Neuronal stem cell (in vitro differentiated cells): ENCODE results near the gene ENTHD1. TPM values are rescaled to one million over a fixed set of nuclear protein-coding genes. Genes with fewer than 3 reads are reported as not detected.

Experiments used
- DNase-seq: peaks from one replicate; pipeline ENCODE4 v3.0.0-alpha.2; 2013; ENCODE audit warnings: low spot score
- H2AFZ ChIP-seq: one replicate; pipeline ENCODE4 v1.6.1; 2013; ENCODE audit warnings: mild to moderate bottlenecking, low read length, inconsistent platforms
- H2AK5ac ChIP-seq: 2 replicates; pipeline ENCODE4 v1.6.1; 2013; ENCODE audit warnings: low read depth, mild to moderate bottlenecking, inconsistent platforms, low read length, moderate library complexity, mixed read lengths
- H2BK120ac ChIP-seq: 2 replicates; pipeline ENCODE4 v1.6.1; 2013; ENCODE audit warnings: low read depth, mild to moderate bottlenecking, inconsistent platforms, low read length, moderate library complexity, mixed read lengths
- H2BK12ac ChIP-seq: one replicate; pipeline ENCODE4 v1.6.1; 2013; ENCODE audit warnings: low read length, inconsistent platforms
- H2BK15ac ChIP-seq: 2 replicates; pipeline ENCODE4 v1.6.1; 2013; ENCODE audit warnings: mild to moderate bottlenecking, low read length, inconsistent platforms, mixed read lengths
- H2BK5ac ChIP-seq: one replicate; pipeline ENCODE4 v1.6.1; 2013; ENCODE audit warnings: inconsistent platforms, mild to moderate bottlenecking, low read length, moderate library complexity
- H3K14ac ChIP-seq: one replicate; pipeline ENCODE4 v1.6.1; 2013; ENCODE audit warnings: low read length, inconsistent platforms
- H3K18ac ChIP-seq: 2 replicates; pipeline ENCODE4 v1.6.1; 2013; ENCODE audit warnings: low read length, inconsistent platforms
- H3K23ac ChIP-seq: 2 replicates; pipeline ENCODE4 v1.6.1; 2013; ENCODE audit warnings: low read depth, mild to moderate bottlenecking, mixed read lengths, low read length, inconsistent platforms; ENCODE audit not compliant: poor library complexity
- H3K27ac ChIP-seq: replicated peaks from 3 replicates; pipeline ENCODE4 v1.5.1; 2013; ENCODE audit warnings: low read length, inconsistent platforms
- H3K27me3 ChIP-seq, 3 experiments: 2 replicates each; pipeline ENCODE4 v1.6.1; 2013; ENCODE audit warnings: low read length in 3 of 3, mild to moderate bottlenecking in 2 of 3, inconsistent platforms in 1 of 3, low read depth in 1 of 3, mixed read lengths in 1 of 3, moderate library complexity in 1 of 3; ENCODE audit not compliant: control insufficient read depth in 3 of 3, insufficient read depth in 3 of 3
- H3K36me3 ChIP-seq, 2 donors: replicated peaks in 1 of 2; 2 replicates each; pipeline ENCODE4 v1.6.1; 2013; ENCODE audit warnings: low read length in 2 of 2; ENCODE audit not compliant: control insufficient read depth in 2 of 2, insufficient read depth in 2 of 2
- H3K4ac ChIP-seq: 2 replicates; pipeline ENCODE4 v1.6.1; 2013; ENCODE audit warnings: inconsistent platforms, mild to moderate bottlenecking, low read length, moderate library complexity
- H3K4me1 ChIP-seq, 2 donors: 1 replicate in 1 of 2; 2 replicates in 1 of 2; pipeline ENCODE4 v1.6.1; 2013; ENCODE audit warnings: low read length in 2 of 2, low read depth in 1 of 2; ENCODE audit not compliant: control insufficient read depth in 2 of 2, insufficient read depth in 1 of 2
- H3K4me2 ChIP-seq: one replicate; pipeline ENCODE4 v1.6.1; 2013; ENCODE audit warnings: mild to moderate bottlenecking, low read length, inconsistent platforms; ENCODE audit not compliant: insufficient read depth, poor library complexity, severe bottlenecking
- H3K4me3 ChIP-seq, 2 donors: 2 replicates each; pipeline ENCODE4 v1.5.1; 2013; ENCODE audit warnings: low read length in 2 of 2, mild to moderate bottlenecking in 2 of 2, inconsistent platforms in 1 of 2, moderate library complexity in 1 of 2
- H3K79me1 ChIP-seq: one replicate; pipeline ENCODE4 v1.6.1; 2013; ENCODE audit warnings: low read depth, mild to moderate bottlenecking, inconsistent platforms, low read length, moderate library complexity
- H3K9ac ChIP-seq: one replicate; pipeline ENCODE4 v1.6.1; 2013; ENCODE audit warnings: mild to moderate bottlenecking, low read depth, low read length, inconsistent platforms; ENCODE audit not compliant: poor library complexity
- H3K9me3 ChIP-seq, 2 donors: replicated peaks in 1 of 2; 2 replicates each; pipeline versions ENCODE3 to v1.6.1; 2013; ENCODE audit warnings: low read length in 2 of 2, mild to moderate bottlenecking in 2 of 2, inconsistent platforms in 1 of 2, low read depth in 1 of 2, mixed read lengths in 1 of 2, moderate library complexity in 1 of 2; ENCODE audit not compliant: control insufficient read depth in 2 of 2, insufficient read depth in 1 of 2
- H4K8ac ChIP-seq: one replicate; pipeline ENCODE4 v1.6.1; 2013; ENCODE audit warnings: low read depth, mild to moderate bottlenecking, inconsistent platforms, low read length, moderate library complexity
- H4K91ac ChIP-seq: one replicate; pipeline ENCODE4 v1.6.1; 2013; ENCODE audit warnings: low read length, low read depth, mild to moderate bottlenecking, inconsistent platforms; ENCODE audit not compliant: poor library complexity
- WGBS, 2 donors: extraction: QIAGEN DNeasy Blood & Tissue Kit; methylation state at CpG; one replicate each; pipeline ENCODE4 v1.1.7; 2013; ENCODE audit warnings: missing lambda C conversion rate in 2 of 2, mixed read lengths in 1 of 2; ENCODE audit not compliant: insufficient read length in 2 of 2, insufficient replicate concordance in 1 of 2; ENCODE audit errors: extremely low coverage in 2 of 2; 5-methylcytosine and 5-hydroxymethylcytosine counted together
- polyA plus RNA-seq, 2 experiments: library from polyadenylated mRNA; stranded (reverse); fragments of 200-250 nt; gene quantifications; one replicate each; pipeline ENCODE4 v1.2.3, GENCODE V29; 2013

ENTHD1 gene
- not detected for polyA plus RNA-seq (2013, experiment 1 of 2)
- polyA plus RNA-seq (2013, experiment 2 of 2) = not detected

GRCh38 chr22:39893526-39893925 is at the start of gene ENTHD1:
Gene ENTHD1, minus strand, starts transcription at chr22:39893760. Its CDS starts 6,012 bp downstream, at chr22:39887748.
- no CpG with 5 or more reads among the region's 20 CpGs for WGBS, 2 donors
- no peak within 1 kb of the TSS for H4K91ac ChIP-seq
- no peak within 1 kb of the TSS for H3K4me2 ChIP-seq
- H2AK5ac ChIP-seq = no peak within 1 kb of the TSS
- no peak within 1 kb of the TSS for H4K8ac ChIP-seq
- no peak within 1 kb of the TSS for H2BK120ac ChIP-seq
- H3K27me3 ChIP-seq = peaks cover 0 to 4% (median 0%) of the 10 kb centered on the region in 3 experiments
- H2BK15ac ChIP-seq = no peak within 1 kb of the TSS
- no peaks in the 10 kb centered on the region for H3K79me1 ChIP-seq
- H3K9ac ChIP-seq = no peak within 1 kb of the TSS
- H2BK5ac ChIP-seq = no peak within 1 kb of the TSS
- no peak within 1 kb of the TSS for H3K14ac ChIP-seq
- peak within 1 kb of the TSS; percentile 20 for H3K18ac ChIP-seq
- H3K23ac ChIP-seq = peak within 1 kb of the TSS; percentile 37
- H3K4me1 ChIP-seq = no peaks in the 10 kb centered on the region
- H2AFZ ChIP-seq = no peak within 1 kb of the TSS
- no peak for DNase-seq
- H2BK12ac ChIP-seq = no peak within 1 kb of the TSS
- no peak within 1 kb of the TSS for H3K4me3 ChIP-seq
- H3K27ac ChIP-seq = no peak within 1 kb of the TSS
- H3K9me3 ChIP-seq = no peaks in the 10 kb centered on the region
- no peaks in the 10 kb centered on the region for H3K36me3 ChIP-seq
- no peak within 1 kb of the TSS for H3K4ac ChIP-seq

- Histone ChIP-seq H3K14ac (no peak overlapping the region), H3K79me1 (no peaks in the 10 kb centered on the region), H4K91ac (no peak overlapping the region), H3K27me3 (peaks cover 0 to 6% (median 0%) of the 10 kb centered on the region in 3 experiments), H2BK5ac (no peak overlapping the region), H3K27ac (no peak overlapping the region), H2BK15ac (no peak overlapping the region), H3K9me3 (no peaks in the 10 kb centered on the region), H3K9ac (no peak overlapping the region), H3K4me3 (no peak overlapping the region), H3K4me2 (no peak overlapping the region), H2AFZ (no peak overlapping the region), H3K4ac (no peak overlapping the region), H3K4me1 (peaks cover 0 to 9% of the 10 kb centered on the region in 2 donors), H4K8ac (no peak overlapping the region), H2BK120ac (no peak overlapping the region), H3K23ac (no peak overlapping the region), H3K18ac (no peak overlapping the region), H2BK12ac (no peak overlapping the region), H2AK5ac (no peak overlapping the region), H3K36me3 (no peaks in the 10 kb centered on the region)
- WGBS, 2 donors = no CpG with 5 or more reads among the region's 5 CpGs
- DNase-seq = no peak
Measured at GRCh38 chr22:39943337-39943736, 49.8 kb upstream of the ENTHD1 start.

GRCh38 chr22:39942439-39943230 is 49.1 kb upstream of the ENTHD1 start:
- Histone ChIP-seq H3K14ac (no peak overlapping the region), H3K27ac (no peak overlapping the region), H3K4me3 (no peak overlapping the region), H3K18ac (no peak overlapping the region), H2AFZ (no peak overlapping the region), H3K4me1 (peaks cover 0 to 9% of the 10 kb centered on the region in 2 donors), H2BK15ac (no peak overlapping the region), H3K36me3 (no peaks in the 10 kb centered on the region), H3K23ac (no peak overlapping the region), H3K27me3 (peaks cover 0 to 6% (median 0%) of the 10 kb centered on the region in 3 experiments), H2BK5ac (no peak overlapping the region), H3K9me3 (no peaks in the 10 kb centered on the region), H2BK12ac (no peak overlapping the region), H3K9ac (no peak overlapping the region), H4K8ac (no peak overlapping the region), H3K4ac (no peak overlapping the region), H4K91ac (no peak overlapping the region), H2BK120ac (no peak overlapping the region), H3K79me1 (no peaks in the 10 kb centered on the region), H2AK5ac (no peak overlapping the region), H3K4me2 (no peak overlapping the region)
- DNase-seq = no peak
- no CpG with 5 or more reads among the region's 8 CpGs for WGBS, 2 donors

GRCh38 chr22:39941601-39942000 is 48.0 kb upstream of the ENTHD1 start:
- H2AK5ac ChIP-seq = no peak overlapping the region
- H2AFZ ChIP-seq = no peak overlapping the region
- H2BK12ac ChIP-seq = no peak overlapping the region
- H2BK120ac ChIP-seq = no peak overlapping the region
- no peaks in the 10 kb centered on the region for H3K9me3 ChIP-seq
- H4K8ac ChIP-seq = no peak overlapping the region
- no peak overlapping the region for H4K91ac ChIP-seq
- no peaks in the 10 kb centered on the region for H3K79me1 ChIP-seq
- H2BK15ac ChIP-seq = no peak overlapping the region
- no peak overlapping the region for H3K4ac ChIP-seq
- DNase-seq = no peak
- peaks cover 0 to 2% of the 10 kb centered on the region in 2 donors for H3K4me1 ChIP-seq
- no peak overlapping the region for H3K4me2 ChIP-seq
- WGBS, 2 donors = no CpG with 5 or more reads among the region's 2 CpGs
- no peak overlapping the region for H3K4me3 ChIP-seq
- H3K14ac ChIP-seq = no peak overlapping the region
- no peak overlapping the region for H3K23ac ChIP-seq
- H2BK5ac ChIP-seq = no peak overlapping the region
- H3K9ac ChIP-seq = no peak overlapping the region
- H3K27me3 ChIP-seq = peaks cover 0 to 8% (median 0%) of the 10 kb centered on the region in 3 experiments
- H3K27ac ChIP-seq = no peak overlapping the region
- no peak overlapping the region for H3K18ac ChIP-seq
- no peaks in the 10 kb centered on the region for H3K36me3 ChIP-seq
